Measurements from ENCODE around the gene PTPA. TPM values are rescaled to one million over a fixed set of nuclear protein-coding genes. Genes with fewer than 3 reads are reported as not detected.

PTPA gene
- total RNA-seq, 1 donor = 73.5 TPM

GRCh38 chr9:129149442-129149841, 38.2 kb downstream of the PTPA start:
- no peaks in the 10 kb centered on the region for H4K20me1 ChIP-seq (ENCODE audit: insufficient read depth, low read length)
- H3K9me3 ChIP-seq (ENCODE audit: low read depth, low read length) = no peaks in the 10 kb centered on the region
- H3K4me2 ChIP-seq (ENCODE audit: insufficient read depth, low read length) = no peak overlapping the region
- H3K4me1 ChIP-seq (ENCODE audit: insufficient read depth, low read length) = peaks cover 21% of the 10 kb centered on the region
- TF ChIP-seq, protein P1, sequence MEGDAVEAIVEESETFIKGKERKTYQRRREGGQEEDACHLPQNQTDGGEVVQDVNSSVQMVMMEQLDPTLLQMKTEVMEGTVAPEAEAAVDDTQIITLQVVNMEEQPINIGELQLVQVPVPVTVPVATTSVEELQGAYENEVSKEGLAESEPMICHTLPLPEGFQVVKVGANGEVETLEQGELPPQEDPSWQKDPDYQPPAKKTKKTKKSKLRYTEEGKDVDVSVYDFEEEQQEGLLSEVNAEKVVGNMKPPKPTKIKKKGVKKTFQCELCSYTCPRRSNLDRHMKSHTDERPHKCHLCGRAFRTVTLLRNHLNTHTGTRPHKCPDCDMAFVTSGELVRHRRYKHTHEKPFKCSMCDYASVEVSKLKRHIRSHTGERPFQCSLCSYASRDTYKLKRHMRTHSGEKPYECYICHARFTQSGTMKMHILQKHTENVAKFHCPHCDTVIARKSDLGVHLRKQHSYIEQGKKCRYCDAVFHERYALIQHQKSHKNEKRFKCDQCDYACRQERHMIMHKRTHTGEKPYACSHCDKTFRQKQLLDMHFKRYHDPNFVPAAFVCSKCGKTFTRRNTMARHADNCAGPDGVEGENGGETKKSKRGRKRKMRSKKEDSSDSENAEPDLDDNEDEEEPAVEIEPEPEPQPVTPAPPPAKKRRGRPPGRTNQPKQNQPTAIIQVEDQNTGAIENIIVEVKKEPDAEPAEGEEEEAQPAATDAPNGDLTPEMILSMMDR (IDR thresholded peaks at IDR 0.05; ENCODE audit: extremely low read depth, low read depth, low read length) = no peak
- H3K36me3 ChIP-seq (ENCODE audit: insufficient read depth, low read length) = peaks cover 9% of the 10 kb centered on the region
- H3K27me3 ChIP-seq (ENCODE audit: insufficient read depth, low read length) = no peaks in the 10 kb centered on the region
- H2AFZ ChIP-seq (ENCODE audit: low read length) = no peak overlapping the region
- no peak overlapping the region for H3K27ac ChIP-seq (ENCODE audit: low read depth, low read length)
- no peak for DNase-seq (ENCODE audit: insufficient read length, low spot score, missing footprints)
- H3K79me2 ChIP-seq (ENCODE audit: insufficient read depth, low read length) = no peaks in the 10 kb centered on the region
- H3K4me3 ChIP-seq (ENCODE audit: insufficient read depth, low read length) = no peak overlapping the region

DNA sequence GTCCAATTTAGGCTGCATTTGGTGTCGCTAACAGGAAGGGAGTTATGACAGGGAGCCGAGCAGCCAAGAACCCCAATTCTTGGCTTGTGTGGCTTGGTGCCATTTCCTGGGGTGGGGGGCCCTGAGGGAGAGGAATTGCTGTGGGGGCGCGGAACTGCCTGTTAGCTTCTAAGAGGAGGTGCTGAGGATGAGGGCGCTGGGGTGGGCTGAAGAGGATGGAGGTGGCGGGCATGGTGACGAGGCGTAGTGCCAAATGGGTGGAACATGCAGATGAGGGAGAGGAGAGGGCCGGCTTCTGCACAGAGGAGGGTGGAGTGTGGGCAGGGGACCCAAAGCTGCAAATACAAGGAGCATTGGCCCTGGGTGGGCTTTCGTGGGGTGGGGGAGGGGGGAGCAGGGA, 38.9 kb downstream of the PTPA start:
- Histone ChIP-seq H3K36me3 (ENCODE audit: insufficient read depth, low read length) (peaks cover 9% of the 10 kb centered on the region), H3K27ac (ENCODE audit: low read depth, low read length) (no peak overlapping the region), H4K20me1 (ENCODE audit: insufficient read depth, low read length) (no peaks in the 10 kb centered on the region), H3K79me2 (ENCODE audit: insufficient read depth, low read length) (no peaks in the 10 kb centered on the region), H3K4me2 (ENCODE audit: insufficient read depth, low read length) (no peak overlapping the region), H2AFZ (ENCODE audit: low read length) (no peak overlapping the region), H3K4me3 (ENCODE audit: insufficient read depth, low read length) (no peak overlapping the region), H3K9me3 (ENCODE audit: low read depth, low read length) (no peaks in the 10 kb centered on the region), H3K27me3 (ENCODE audit: insufficient read depth, low read length) (no peaks in the 10 kb centered on the region), H3K4me1 (ENCODE audit: insufficient read depth, low read length) (peaks cover 18% of the 10 kb centered on the region)
- no peak for DNase-seq (ENCODE audit: insufficient read length, low spot score, missing footprints)
- TF ChIP-seq, protein P1 (IDR thresholded peaks at IDR 0.05; ENCODE audit: extremely low read depth, low read depth, low read length) = no peak

- H3K27me3 ChIP-seq (ENCODE audit: insufficient read depth, low read length) = no peaks in the 10 kb centered on the region
- H3K9me3 ChIP-seq (ENCODE audit: low read depth, low read length) = no peaks in the 10 kb centered on the region
- no peak overlapping the region for H2AFZ ChIP-seq (ENCODE audit: low read length)
- H3K4me3 ChIP-seq (ENCODE audit: insufficient read depth, low read length) = no peak overlapping the region
- no peak overlapping the region for H3K4me2 ChIP-seq (ENCODE audit: insufficient read depth, low read length)
- no peak for DNase-seq (ENCODE audit: insufficient read length, low spot score, missing footprints)
- peaks cover 12% of the 10 kb centered on the region for H3K4me1 ChIP-seq (ENCODE audit: insufficient read depth, low read length)
- TF ChIP-seq, protein P1 (IDR thresholded peaks at IDR 0.05; ENCODE audit: extremely low read depth, low read depth, low read length) = no peak
- peaks cover 9% of the 10 kb centered on the region for H3K36me3 ChIP-seq (ENCODE audit: insufficient read depth, low read length)
- no peaks in the 10 kb centered on the region for H4K20me1 ChIP-seq (ENCODE audit: insufficient read depth, low read length)
- H3K27ac ChIP-seq (ENCODE audit: low read depth, low read length) = no peak overlapping the region
- no peaks in the 10 kb centered on the region for H3K79me2 ChIP-seq (ENCODE audit: insufficient read depth, low read length)
These were observed 39.5 kb downstream of the PTPA start for GRCh38 chr9:129150672-129151211.

GRCh38 chr9:129151469-129151868, 40.3 kb downstream of the PTPA start:
- Histone ChIP-seq H3K4me1 (ENCODE audit: insufficient read depth, low read length) (peaks cover 5% of the 10 kb centered on the region), H3K27ac (ENCODE audit: low read depth, low read length) (no peak overlapping the region), H3K36me3 (ENCODE audit: insufficient read depth, low read length) (peaks cover 9% of the 10 kb centered on the region), H3K9me3 (ENCODE audit: low read depth, low read length) (no peaks in the 10 kb centered on the region), H3K4me2 (ENCODE audit: insufficient read depth, low read length) (no peak overlapping the region), H3K4me3 (ENCODE audit: insufficient read depth, low read length) (no peak overlapping the region), H3K27me3 (ENCODE audit: insufficient read depth, low read length) (no peaks in the 10 kb centered on the region), H2AFZ (ENCODE audit: low read length) (no peak overlapping the region), H3K79me2 (ENCODE audit: insufficient read depth, low read length) (no peaks in the 10 kb centered on the region), H4K20me1 (ENCODE audit: insufficient read depth, low read length) (no peaks in the 10 kb centered on the region)
- DNase-seq (ENCODE audit: insufficient read length, low spot score, missing footprints) = no peak
- TF ChIP-seq, protein P1 (IDR thresholded peaks at IDR 0.05; ENCODE audit: extremely low read depth, low read depth, low read length) = no peak
